ENCODE results near the gene NRF1.

DNA sequence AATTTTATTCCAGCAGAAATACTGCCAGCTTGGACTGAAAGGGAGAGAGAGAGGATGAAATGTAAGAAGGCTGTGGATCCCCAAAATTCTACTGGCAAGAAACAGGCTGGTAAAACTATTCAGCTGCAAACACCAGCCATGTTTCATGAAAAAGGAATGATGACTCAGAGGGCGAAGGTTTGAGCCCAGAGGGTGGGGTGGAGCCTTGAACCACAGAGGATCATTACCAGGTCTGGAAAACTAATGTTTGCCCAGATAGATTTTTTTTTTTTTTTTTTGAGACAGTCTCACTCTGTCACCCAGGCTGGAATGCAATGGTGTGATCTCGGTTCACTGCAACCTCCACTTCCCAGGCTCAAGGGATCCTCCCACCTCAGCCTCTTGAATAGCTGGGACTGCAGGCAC is 41.7 kb upstream of the NRF1 start:
- TF ChIP-seq POLR2A (IDR thresholded peaks at IDR 0.05; ENCODE audit: insufficient read depth in 1 of 2, low read depth in 2 of 2, low read length in 2 of 2): 0 out of 4 replicates have a peak, but pooled peaks of 1 of the 2 experiments have one; percentile 26
- no peak for TF ChIP-seq TOE1 (CRISPR knock-in tag; IDR thresholded peaks at IDR 0.05)
- no peak for TF ChIP-seq CTCF (CRISPR knock-in tag; IDR thresholded peaks at IDR 0.05)
- no peak for TF ChIP-seq MEF2D (CRISPR knock-in tag; IDR thresholded peaks at IDR 0.05)
- TF ChIP-seq RFX5 (IDR thresholded peaks at IDR 0.05; ENCODE audit: low read depth, low read length): no peak
- no peak for TF ChIP-seq ZNF431 (CRISPR knock-in tag; IDR thresholded peaks at IDR 0.05; ENCODE audit: borderline replicate concordance, low read depth)
- no peak for TF ChIP-seq RBAK (CRISPR knock-in tag; IDR thresholded peaks at IDR 0.05)
- TF ChIP-seq JUNB (CRISPR knock-in tag; IDR thresholded peaks at IDR 0.05; ENCODE audit: borderline replicate concordance): peak; percentile 70
- TF ChIP-seq GLI4 (CRISPR knock-in tag; IDR thresholded peaks at IDR 0.05; ENCODE audit: borderline replicate concordance): no peak
- no peak; the same call in 1 of the 2 replicates for TF ChIP-seq ZNF644 (CRISPR knock-in tag; IDR thresholded peaks at IDR 0.05; ENCODE audit: low read depth)
